Measurements from ENCODE around the gene BBOF1. TPM values are rescaled to one million over a fixed set of nuclear protein-coding genes. Genes with fewer than 3 reads are reported as not detected.
A peak's percentile ranks its signal among the peaks of the same experiment; 100 is the strongest.

BBOF1 gene
- total RNA-seq, 1 experiment from 2014 or later, result 6.8 TPM

GRCh38 chr14:74045522-74045921 lies 26.4 kb downstream of the BBOF1 start:
- ChIA-PET POLR2A (ENCODE audit: unreplicated experiment) (no interaction called here), CTCF (no interaction called here)
- no peaks in the 10 kb centered on the region for H4K20me1 ChIP-seq (ENCODE audit: insufficient read depth)
- no peaks in the 10 kb centered on the region for H3K27me3 ChIP-seq (ENCODE audit: insufficient read depth, low read depth)
- intact Hi-C loops (cut with micrococcal nuclease; ENCODE audit: unreplicated experiment), result no loop called here
- H3K27ac ChIP-seq, result no peak overlapping the region
- no peaks in the 10 kb centered on the region for H3K36me3 ChIP-seq (ENCODE audit: low read depth)
- no peaks in the 10 kb centered on the region for H3K9me3 ChIP-seq (ENCODE audit: insufficient read depth, low read depth)
- H2AFZ ChIP-seq, result no peak overlapping the region
- H3K4me1 ChIP-seq (replicated peaks; ENCODE audit: insufficient read depth), result 0 out of 2 replicates have a peak, but pooled peaks cover 5% of the 10 kb centered on the region
- H3K4me2 ChIP-seq, result no peak overlapping the region
- BruUV-seq (replicated peaks), result no TSS peak
- H3K4me3 ChIP-seq, result no peak overlapping the region
- peaks cover 14% of the 10 kb centered on the region; the same call in 1 of the 2 replicates for H3F3A ChIP-seq (ENCODE audit: insufficient read depth, low read depth)
- TF ChIP-seq EZH2 (IDR thresholded peaks at IDR 0.05; ENCODE audit: low read depth), result no peak
- TF ChIP-seq CTCF (conservative IDR thresholded peaks at IDR 0.05), result no peak
- no peaks in the 10 kb centered on the region for H3K9me2 ChIP-seq (ENCODE audit: insufficient read depth)
- no peak for DNase-seq
- no peaks in the 10 kb centered on the region for H3K79me2 ChIP-seq (ENCODE audit: low read depth)

GRCh38 chr14:74048281-74048680 lies 29.1 kb downstream of the BBOF1 start:
- peak; percentile 27 to 66 for DNase-seq
- intact Hi-C loops (cut with micrococcal nuclease; ENCODE audit: unreplicated experiment), result no loop called here
- no peaks in the 10 kb centered on the region for H3K36me3 ChIP-seq (ENCODE audit: low read depth)
- H3K4me2 ChIP-seq, result no peak overlapping the region
- no peaks in the 10 kb centered on the region for H3K9me2 ChIP-seq (ENCODE audit: insufficient read depth)
- H4K20me1 ChIP-seq (ENCODE audit: insufficient read depth), result no peaks in the 10 kb centered on the region
- H3K79me2 ChIP-seq (ENCODE audit: low read depth), result no peaks in the 10 kb centered on the region
- no peak overlapping the region for H3K27ac ChIP-seq
- no TSS peak for BruUV-seq (replicated peaks)
- no peaks in the 10 kb centered on the region for H3K27me3 ChIP-seq (ENCODE audit: insufficient read depth, low read depth)
- TF ChIP-seq CTCF (conservative IDR thresholded peaks at IDR 0.05) (no peak; the same call in 1 of the 2 replicates), EZH2 (IDR thresholded peaks at IDR 0.05; ENCODE audit: low read depth) (no peak)
- no peaks in the 10 kb centered on the region for H3K9me3 ChIP-seq (ENCODE audit: insufficient read depth, low read depth)
- H3K4me1 ChIP-seq (replicated peaks; ENCODE audit: insufficient read depth), result 0 out of 2 replicates have a peak, but pooled peaks cover 5% of the 10 kb centered on the region
- peaks cover 19% of the 10 kb centered on the region; the same call in 1 of the 2 replicates for H3F3A ChIP-seq (ENCODE audit: insufficient read depth, low read depth)
- no peak overlapping the region for H2AFZ ChIP-seq
- ChIA-PET POLR2A (ENCODE audit: unreplicated experiment) (no interaction called here), CTCF (interaction anchor here (0.8 kb wide), 1 partner anchor 319 kb away, joined by 3 read pairs; no protein-coding TSS in a partner anchor)
- H3K4me3 ChIP-seq, result no peak overlapping the region

- ChIA-PET POLR2A (ENCODE audit: unreplicated experiment) (no interaction called here), CTCF (no interaction called here)
- intact Hi-C loops (cut with micrococcal nuclease; ENCODE audit: unreplicated experiment), result no loop called here
- Histone ChIP-seq H4K20me1 (ENCODE audit: insufficient read depth) (no peaks in the 10 kb centered on the region), H3K36me3 (ENCODE audit: low read depth) (no peaks in the 10 kb centered on the region), H3K4me1 (replicated peaks; ENCODE audit: insufficient read depth) (0 out of 2 replicates have a peak, but pooled peaks cover 5% of the 10 kb centered on the region), H3F3A (ENCODE audit: insufficient read depth, low read depth) (peaks cover 19% of the 10 kb centered on the region; the same call in 1 of the 2 replicates), H3K27ac (no peak overlapping the region), H3K9me2 (ENCODE audit: insufficient read depth) (no peaks in the 10 kb centered on the region), H3K27me3 (ENCODE audit: insufficient read depth, low read depth) (no peaks in the 10 kb centered on the region), H3K4me3 (no peak overlapping the region), H2AFZ (no peak overlapping the region), H3K9me3 (ENCODE audit: insufficient read depth, low read depth) (no peaks in the 10 kb centered on the region), H3K79me2 (ENCODE audit: low read depth) (no peaks in the 10 kb centered on the region), H3K4me2 (no peak overlapping the region)
- TF ChIP-seq CTCF (conservative IDR thresholded peaks at IDR 0.05) (no peak), EZH2 (IDR thresholded peaks at IDR 0.05; ENCODE audit: low read depth) (no peak)
- no peak for DNase-seq
- BruUV-seq (replicated peaks), result no TSS peak
Observed at GRCh38 chr14:74049876-74050495, 30.8 kb downstream of the BBOF1 start.

Measured in PC-9 (cell line).